GM18870 (cell line): ENCODE results near the gene SMIM24.

Source experiments
- ATAC-seq: cut with Tn5 transposase; IDR thresholded peaks from one replicate; pipeline ENCODE4 v1.9.1; 2021; ENCODE audit warnings: moderate library complexity; ENCODE audit not compliant: unreplicated experiment

SMIM24 gene

DNA sequence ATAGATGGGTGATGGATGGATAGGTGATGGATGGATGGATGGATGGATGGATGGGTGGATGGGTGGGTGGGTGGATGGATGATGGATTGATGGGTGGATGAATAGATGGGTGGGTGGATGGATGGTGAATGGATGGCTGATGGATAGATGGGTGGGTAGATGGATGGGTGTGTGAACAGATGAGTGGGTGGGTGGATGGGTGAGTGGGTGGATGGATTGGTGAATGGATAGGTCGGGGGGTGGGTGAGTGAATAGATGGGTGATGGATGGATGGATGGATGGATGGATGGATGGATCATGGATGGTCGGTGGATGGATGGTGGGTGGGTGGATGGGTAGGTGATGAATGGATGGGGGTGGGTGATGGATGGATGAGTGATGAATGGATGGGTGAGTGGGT lies 3.5 kb downstream of the SMIM24 start:
- no peak for ATAC-seq

DNA sequence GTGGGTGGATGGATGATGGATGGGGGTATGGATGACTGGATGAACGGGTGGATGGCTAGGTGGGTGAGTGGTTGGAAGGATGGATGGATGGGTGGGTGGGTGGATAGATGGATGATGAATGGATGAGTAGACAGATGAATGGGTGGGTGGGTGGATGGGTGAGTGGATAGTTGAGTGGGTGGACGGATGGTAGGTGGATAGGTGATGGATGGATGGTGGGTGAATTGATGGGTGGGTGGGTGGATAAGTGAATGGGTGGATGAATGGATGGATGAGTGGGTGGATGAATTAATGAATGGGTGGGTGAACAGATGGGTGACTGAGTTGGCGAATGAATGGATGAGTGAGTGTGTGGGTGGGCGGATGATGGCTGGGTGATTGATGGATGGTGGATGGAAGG lies 4.9 kb downstream of the SMIM24 start:
- no peak for ATAC-seq

DNA sequence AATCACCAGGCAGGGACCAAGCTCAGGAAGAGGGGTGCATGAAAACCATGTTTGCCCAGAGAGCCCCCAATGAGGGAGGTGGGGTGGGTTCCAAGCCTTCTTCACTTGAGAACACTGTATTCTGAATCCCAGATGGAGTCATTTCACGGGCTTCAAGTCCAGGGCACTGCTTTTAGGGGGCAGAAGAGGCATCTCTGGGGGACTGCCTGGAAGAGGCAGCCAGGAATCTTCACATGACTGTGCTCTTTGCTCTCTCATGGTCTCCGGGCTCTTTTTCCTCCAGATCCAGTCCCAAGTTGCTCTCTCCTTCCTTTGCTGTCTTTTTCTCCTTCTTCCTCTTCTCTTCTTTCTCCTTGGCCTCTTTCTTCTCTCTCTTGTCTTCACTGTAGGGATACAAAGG lies 5.7 kb downstream of the SMIM24 start:
- ATAC-seq = no peak

DNA sequence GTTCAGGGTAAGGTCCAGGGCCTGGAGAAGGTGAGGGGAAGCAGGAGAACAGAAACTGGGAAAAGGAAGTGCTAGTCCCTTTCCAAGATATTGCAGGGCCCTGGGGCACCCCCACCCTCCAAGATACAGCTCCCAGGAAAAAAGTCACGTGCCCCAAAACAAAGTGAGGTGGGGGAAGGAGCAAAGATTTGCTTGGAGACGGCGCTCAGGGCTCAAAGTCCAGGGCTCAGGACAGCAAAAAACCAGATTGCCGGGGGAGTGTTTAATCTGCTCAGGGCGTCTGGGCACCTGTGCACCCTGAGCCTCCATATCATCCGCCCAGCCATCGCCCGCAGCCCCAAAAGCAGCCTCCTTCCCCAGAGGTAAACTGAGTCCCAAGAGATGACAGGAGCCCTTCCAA lies 6.3 kb downstream of the SMIM24 start:
- no peak for ATAC-seq

DNA sequence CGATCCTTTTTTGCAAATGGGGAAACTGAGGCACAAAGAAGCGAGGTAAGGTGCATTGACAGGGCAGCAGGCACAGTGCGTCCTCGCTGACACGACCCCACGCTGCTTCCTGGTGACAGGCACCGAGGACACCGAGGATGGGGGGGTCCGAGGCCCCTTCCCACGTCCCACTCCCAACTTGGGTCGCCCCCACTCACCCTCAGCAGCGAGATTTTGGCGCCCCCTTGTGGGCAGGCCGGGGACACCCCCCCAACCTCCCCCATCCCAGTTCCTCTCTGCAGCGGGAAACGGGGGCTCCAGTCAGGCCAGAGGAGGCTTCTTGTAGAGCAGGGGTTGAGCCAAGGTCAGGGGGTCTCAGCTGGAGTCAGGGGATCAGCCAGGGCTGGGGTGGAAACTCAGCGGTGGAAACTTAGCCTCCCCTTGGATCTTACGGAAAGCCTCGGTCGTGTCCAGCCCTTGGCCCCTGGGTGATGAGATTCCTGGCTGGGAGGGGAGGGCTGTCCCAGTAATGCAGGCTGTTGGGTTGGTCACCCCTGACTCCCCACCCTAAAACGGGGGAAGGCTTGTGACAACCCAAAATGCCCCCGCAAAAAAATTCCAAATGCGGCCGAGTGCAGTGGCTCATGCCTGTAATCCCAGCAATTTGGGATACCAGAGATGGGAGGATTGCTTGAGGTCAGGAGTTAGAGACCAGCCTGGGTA lies 8.2 kb downstream of the SMIM24 start:
- no peak for ATAC-seq

DNA sequence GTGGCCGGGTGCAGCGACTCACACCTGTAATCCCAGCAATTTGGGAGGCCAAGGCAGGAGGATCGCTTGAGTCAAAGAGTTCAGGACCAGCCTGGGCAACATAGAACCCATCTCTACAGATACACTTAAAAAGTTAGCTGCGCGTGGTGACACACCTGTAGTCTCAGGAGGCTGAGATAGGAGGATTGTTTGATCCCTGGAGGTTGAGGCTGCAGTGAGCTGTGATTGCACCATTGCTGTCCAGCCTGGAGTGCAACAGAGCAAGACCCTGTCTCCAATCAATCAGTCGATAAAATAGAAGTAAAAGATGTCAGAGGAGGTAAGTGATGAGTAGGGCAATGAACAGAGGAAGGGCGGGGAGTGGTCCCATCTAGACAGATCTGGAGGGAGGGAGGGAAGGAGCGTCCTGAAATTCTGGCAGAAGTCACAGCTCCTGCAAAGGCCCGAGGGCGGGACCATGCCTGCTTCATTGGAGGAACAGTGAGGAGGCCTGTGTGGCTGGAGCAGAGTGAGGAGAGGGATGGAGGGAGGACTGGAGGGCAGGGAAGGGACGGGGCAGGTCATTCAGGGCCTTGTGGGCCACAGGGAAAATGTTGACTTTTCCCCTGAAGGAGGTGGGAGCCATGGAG lies 9.7 kb downstream of the SMIM24 start:
- no peak for ATAC-seq

DNA sequence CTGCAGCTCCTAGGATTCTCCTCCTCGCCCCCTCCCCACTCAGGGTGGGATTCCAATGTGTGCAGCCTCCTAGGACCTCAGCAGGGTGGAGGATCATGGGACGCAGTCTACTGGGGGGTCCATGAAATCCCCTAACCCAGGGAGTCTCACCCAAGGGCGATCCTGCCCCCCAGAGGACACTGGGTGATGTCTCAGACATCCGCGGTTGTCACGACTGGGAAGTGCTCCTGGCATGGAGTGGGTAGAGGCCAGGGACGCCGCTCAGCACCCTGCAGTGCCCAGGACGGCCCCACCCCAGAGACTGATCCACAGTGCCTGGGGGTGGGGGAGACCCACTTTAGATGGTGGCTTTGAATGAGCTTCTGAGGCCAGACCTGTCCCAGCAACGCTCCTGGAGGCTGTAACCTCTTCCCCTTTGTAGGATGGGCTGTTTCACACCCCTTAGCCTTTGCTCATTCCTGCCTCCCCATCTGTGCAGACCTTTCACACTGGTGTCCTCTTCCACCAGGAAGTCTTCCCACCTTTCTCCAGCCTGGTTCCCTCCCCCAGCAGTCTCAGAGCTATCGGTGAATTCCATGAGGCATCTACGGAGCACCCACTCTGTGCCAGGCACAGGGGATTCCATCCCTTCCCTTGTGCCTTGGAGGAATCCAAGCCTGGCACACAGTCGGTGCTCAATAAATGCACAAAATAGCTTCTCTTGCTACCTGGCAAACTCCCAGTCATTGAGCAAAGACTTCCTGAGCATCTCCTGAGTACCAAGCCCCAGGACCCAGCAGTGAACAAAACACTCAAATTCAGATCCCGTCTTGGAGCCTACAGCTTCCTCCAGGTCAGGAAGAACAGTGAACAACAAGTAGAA lies 10.5 kb downstream of the SMIM24 start:
- no peak for ATAC-seq

DNA sequence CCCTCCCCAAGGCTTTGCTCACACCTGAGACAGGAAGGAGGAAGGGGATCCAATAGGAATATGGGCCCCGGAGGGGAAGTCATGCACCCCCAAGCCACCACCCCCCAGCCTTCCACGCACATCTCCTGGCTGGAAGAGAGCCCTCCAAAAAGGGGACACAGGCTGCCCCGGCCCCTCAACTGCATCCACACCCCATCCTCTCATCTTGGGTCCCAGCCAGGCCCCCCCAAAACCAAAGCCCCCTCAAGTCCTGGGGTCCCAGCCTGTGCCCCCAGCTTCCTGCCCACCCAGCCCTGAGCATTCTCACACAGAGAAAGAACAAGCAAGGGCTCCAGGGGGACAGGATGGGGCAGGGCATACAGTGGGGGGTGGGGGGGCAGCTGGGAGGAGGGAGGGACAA lies 12.1 kb downstream of the SMIM24 start:
- ATAC-seq = no peak

DNA sequence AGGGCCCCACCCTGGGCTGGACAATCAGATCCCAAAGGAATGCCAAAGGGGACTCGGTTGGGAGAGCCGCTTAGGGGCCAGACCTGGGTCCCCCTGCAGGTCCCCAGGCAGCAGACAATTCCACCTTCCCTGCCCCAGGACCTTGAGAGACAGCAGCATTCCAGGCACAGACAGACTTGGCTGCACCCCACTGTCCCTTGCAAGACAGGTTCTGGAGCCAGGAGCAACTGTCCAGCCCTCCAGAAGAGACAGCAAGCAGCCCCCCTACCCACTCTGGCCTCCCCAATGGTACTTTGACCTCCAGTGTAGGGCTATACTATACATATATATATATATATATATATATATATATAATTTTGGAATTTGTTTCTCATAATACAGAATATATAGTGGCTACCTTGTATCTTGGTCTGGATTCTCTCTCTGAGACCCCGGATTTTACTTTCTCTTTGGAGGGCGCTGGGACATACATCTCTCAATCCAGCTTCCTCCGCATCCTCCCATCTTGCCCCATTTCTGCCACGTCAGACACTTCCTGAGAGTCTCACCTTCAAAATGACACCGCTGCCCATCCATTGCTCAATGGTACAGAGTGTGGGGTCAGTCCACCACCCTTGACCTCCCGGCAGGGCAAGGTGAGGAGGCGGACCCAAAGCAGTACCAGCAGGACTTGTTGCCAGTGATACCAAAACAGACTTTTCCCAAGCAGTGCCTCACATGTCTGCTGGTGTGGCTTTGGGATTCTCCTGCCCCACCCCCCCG lies 12.7 kb downstream of the SMIM24 start:
- ATAC-seq = no peak

DNA sequence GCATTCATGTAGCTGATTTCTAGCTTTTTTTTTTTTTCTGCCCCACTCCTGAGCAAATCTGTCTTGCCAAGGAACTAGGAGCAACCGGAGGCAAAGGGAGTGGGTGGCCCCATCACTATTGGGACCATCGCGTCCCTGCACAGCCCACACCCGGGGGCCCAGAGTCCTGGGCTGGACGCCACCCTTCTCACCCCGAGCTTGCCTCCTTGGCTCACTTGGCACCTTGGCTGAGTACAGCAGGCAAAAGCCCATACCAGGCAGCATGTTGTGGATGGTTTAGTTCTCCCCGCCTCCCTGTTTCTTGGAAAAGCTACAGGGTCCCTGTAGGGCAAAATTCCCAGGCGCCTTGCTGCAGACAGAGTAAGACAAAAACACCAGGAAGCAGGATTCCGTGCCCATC lies 13.7 kb downstream of the SMIM24 start:
- no peak for ATAC-seq

DNA sequence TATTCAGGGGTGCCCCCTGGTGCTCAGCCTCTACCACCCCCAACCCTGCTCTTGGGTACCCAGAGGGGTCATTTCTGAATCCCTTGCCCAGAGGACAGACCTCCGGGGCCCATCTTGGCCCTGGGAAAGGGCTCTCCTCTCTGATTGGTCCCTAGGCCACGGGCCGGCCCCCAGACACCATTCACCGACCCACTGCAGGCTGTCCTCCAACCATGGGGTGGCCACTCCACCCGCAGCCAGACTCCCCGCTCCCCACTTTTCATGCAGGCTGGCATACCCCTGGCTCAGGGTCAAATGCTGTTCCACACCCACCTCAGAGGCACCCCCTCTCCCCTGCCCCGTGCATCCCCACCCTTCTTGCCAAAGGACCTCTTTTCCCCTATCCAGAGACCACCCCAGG lies 14.8 kb downstream of the SMIM24 start:
- ATAC-seq = no peak

DNA sequence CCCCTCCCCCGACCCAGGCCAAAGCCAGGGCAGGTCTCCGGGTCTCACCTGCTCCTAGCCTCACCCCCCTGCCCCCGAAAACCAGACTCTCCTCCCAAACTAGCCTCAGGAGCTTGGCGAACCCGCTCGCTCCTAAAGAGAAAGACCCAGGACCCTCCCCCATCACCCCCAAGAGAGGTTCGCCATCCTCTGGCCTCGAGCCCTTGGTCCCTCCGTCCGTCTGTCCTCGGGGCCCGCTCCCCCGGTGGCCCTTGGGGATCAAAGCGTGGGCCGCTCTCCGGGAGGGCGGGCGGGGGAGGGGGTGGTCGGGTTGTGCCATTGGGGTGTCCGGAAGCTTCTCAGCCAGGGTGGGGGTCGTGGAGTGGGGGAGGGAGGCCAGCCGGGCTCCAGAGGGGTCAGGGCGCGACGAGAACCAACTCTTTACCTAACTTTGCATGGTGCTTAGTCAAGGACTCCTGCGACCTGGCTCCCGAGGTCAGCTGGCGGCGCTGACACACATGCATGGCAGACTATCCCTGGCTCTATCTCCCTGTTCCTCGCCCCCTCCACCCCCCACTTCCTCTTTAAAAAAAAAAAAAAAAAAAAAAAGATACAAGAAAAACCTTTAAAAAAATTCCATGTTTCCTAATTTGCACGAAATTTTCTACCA lies 15.6 kb downstream of the SMIM24 start:
- ATAC-seq = no peak

DNA sequence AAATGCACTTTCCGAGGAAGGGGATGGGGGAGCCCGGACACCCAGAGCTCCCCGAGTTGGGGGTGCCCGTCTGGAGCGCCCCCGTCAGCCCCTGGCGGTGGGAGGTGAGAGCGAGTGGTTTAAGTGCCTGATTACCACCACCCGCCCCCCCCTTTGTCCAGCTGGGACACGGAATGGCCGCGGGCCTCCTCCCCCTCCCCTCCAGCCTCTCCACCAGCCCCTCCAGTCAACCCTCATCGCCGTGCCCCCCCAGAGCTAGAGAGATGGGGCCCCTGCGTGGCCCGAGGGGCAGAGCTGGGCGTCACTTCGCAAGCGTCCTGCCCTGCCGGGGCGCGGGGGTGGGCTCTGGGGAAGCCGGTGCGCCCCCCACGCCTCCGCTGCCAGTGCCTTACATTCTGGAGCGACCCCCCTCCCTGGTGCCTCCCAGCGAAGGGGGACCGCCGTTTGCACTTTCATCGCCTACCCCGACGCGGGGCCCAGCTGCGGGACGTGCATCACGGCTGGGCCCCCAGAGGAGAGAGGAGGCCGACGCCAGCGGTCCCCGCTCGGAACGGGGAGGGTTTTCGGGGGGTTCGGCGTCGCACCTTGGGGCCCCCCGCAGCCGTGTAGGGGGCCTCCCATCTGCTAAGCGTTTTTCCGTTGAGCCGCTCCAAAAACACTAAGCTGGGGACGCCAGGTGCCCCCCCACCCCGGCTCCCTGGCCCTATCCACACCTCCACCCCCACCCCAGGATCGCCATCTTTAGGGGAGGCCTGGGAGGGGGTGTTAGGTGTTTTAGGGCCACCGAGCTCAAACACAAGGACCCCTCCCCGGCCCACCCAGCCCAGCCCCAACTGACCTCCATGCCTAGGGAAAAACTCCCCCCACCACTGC lies 16.4 kb downstream of the SMIM24 start:
- ATAC-seq = no peak

DNA sequence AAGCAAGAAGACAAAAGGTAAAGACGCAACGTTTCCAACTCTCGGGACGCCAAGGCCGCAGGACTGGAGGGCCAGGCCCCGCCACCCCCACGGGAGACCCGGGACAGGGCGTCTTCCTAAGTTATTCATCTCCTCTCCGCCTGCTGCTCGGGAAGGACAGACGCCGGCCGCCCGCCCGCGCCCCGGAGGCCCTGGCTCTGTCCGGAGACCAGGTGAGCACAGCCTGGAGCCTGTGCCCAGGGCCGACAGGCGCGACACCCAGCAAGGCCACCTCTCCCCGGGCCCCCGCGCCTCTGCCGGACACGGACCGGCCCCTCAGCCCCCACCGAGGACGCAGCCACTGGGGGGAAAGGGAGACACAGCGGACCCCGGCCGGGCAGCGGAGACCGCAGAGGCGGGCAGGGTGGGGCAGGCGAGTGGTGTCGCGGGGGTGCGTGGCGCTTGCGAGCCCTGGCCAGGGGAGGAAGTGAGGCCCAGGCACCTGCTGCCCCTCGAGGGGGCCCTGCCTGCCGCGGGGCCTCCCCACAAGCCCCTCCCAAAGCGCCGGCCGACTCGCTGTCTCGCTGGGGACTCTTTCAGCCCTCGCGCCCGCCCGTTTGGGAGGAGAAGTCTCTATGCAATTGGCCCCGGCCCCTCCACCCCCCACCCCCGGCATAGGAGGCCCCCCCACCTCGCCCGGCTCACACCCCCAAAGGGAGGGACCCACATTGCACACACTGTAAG lies 17.2 kb downstream of the SMIM24 start:
- ATAC-seq = no peak

DNA sequence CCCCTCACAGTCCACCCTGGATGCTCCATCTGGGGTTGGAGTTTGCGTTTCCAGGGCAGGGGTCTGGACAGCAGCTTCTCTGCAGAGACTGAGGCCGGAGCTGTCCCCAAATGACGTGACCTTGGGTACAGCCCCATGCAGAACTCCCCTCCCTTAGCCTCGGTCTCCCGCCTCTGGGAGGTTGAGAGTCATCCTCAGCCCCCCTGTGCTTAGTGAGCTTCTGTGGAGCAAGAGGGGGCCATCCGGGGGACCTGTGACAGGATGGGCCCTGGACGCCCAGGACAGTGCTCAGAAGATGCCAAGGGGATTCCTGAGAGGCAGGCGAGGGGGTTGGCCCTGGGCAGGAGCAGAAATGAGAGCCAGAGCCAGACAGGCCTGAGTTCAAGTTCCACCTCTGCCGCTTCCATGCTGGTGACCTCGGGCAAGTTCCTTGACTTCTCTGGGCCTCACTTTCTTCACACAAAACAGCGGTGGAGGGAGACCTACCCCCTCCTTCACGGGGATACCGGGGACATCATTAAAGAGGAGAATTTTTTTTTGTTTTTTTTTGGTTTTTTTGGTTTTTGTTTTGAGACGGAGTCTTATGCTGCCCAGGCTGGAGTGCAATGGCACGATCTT lies 20.3 kb downstream of the SMIM24 start:
- no peak for ATAC-seq

DNA sequence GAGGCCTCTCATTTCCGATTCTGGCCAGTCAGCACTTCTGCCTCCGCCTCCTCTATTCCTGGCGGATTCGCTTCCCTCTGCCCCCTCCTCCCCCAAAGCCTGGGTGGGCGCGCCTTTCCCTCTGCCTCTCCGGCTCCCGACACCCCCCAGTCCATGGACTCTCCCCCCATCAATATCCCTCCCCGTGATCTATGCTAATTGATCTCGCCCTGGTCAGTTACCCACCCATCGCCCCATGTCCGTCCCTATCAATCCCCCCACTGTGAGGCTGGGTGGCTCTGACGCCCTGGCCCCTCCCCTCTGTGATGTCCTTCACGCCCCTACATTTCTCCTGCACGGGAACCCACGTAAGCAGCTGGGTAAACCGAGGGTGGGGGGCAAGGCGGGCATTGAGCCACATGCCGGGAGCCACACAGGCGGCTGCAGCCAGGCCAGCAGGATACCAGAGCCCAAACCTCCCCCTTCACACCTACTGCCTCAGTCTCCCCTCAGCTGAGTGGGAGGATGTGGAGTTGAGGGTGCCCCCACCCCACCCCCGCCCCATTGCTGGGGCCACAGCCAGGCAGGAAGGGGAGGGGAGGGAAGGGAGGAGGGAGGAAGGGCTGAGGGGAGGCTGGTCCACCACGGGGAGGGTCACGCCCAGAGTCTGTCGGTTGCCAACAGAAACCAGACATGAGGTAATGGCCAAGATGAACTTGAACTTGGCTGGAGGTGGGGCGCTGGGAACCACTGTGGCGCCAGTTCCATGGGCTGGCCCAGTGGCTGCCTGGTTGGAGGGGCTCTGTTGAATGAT lies 21.0 kb downstream of the SMIM24 start:
- ATAC-seq = no peak

DNA sequence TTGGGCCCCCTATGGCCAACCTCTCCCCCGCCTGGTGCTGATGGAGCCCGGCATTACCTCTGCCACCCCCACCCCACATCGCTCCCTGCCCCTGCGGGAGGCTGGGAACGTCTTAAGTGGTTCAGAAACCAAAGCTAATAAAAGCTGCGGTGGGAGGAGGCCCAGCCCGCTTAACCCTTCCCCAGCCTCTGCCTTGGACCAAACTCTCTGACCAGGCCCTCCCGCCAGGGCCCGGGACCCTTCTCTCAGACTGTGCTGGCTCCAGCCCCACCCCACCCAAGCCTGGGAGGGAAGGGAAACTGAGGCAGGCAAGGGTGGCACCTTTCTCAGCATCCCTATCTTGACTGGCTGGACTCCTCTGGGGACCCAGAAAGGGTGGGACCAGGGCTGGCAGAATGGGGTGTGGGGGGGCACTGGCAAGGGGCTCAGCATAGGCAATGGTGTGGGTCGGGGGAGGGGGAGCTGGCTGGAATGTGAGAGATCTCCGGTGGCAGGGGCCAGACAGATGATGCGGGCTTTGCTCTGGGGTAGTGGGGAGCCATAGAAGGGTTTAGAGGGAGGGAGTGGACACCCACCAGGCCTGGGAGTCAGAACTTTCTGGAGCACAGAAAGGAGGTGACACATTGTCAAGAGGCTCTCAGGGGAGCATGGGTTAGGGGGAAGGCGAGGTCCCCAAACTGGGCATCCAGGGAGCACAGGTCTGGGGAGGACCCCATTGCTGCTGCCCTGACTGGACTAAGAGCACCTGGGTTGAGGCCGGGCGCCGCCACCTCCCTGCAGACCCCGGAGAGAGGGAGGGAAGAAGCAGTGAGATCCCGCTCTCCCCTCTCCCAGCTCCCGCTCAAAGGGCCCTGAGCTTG lies 21.9 kb downstream of the SMIM24 start:
- no peak for ATAC-seq
